GM12892 (cell line): ENCODE results near the gene MCOLN2.

Source experiments
- POLR2A ChIP-seq: IDR thresholded peaks from 2 replicates; pipeline ENCODE4 v1.6.1; 2011; ENCODE audit warnings: low read depth, low read length, control low read depth
- POLR2AphosphoS5 ChIP-seq: IDR thresholded peaks from 2 replicates; pipeline ENCODE4 v1.6.1; 2011; ENCODE audit warnings: low read depth, low read length, control low read depth
- TAF1 ChIP-seq: IDR thresholded peaks from 2 replicates; pipeline ENCODE4 v1.6.1; 2011; ENCODE audit warnings: low read depth, mild to moderate bottlenecking, control low read depth, low read length, borderline replicate concordance

GRCh38 chr1:85019994-85020393 is 23.1 kb upstream of the MCOLN2 start:
- TF ChIP-seq POLR2AphosphoS5 (no peak), POLR2A (no peak), TAF1 (no peak)
